ENCODE results near the gene PITPNM2. TPM values are rescaled to one million over a fixed set of nuclear protein-coding genes. Genes with fewer than 3 reads are reported as not detected.
A peak's percentile ranks its signal among the peaks of the same experiment; 100 is the strongest.

Gene PITPNM2
- polyA plus RNA-seq, 6 donors from 2014 or later: 0.10 to 2.6 (median 0.96) TPM

DNA sequence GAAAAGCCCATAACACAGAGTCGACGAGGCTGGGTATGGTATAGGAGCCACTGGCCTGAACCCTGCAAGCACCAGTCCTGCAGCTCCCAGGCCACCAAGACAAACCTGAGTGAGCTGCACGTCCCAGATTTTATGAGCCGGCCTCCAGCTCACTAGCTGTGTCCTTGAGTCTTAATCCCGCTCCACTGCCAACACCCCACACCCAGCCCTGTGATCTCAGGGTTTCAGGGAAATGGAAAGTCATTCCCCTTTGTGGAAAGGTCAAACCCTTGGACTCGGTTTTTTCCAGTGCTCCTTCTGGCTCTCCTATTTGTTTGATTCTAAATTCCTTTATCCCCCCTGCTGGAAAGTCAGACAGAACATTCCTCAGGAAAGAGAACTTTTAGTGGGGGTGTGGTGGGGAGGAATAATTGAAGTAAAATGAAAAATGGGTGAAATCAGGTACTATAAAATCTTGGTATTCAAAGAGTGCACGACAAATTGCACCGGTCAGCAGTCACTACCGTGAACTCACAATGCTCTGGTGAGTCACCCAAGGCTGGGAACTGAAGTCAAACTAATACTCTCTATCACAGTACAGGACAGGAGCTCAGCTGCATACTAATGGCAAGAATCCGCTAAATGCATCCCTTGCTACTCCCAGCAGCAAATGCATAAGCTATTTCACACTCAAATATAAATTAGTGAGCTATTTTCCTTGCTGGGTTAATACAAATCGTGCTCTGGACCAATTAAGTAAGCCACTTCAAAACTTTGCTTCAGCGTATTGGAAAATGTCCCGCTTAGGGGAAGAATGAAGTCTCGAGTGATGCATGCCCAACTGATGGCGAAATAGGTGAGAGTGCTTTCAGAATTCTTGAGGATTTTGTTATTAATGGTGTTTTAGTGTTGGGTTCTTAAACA is 9.0 kb downstream of the PITPNM2 start:
- Mint-ChIP-seq H3K9me3 (no peaks in the 10 kb centered on the region), H3K4me1 (peaks cover 36 to 66% (median 51%) of the 10 kb centered on the region in 3 donors), H3K27me3 (no peaks in the 10 kb centered on the region), H3K4me3 (peak overlapping the region in 2 of 8 donors; percentile 52 to 74), H3K27ac (peak overlapping the region in 5 of 6 donors; percentile 8 to 96 (median 37)), H3K36me3 (no peaks in the 10 kb centered on the region)
- ATAC-seq (ENCODE audit: low read depth in 2 of 2) (no peak), DNase-seq (no peak)

DNA sequence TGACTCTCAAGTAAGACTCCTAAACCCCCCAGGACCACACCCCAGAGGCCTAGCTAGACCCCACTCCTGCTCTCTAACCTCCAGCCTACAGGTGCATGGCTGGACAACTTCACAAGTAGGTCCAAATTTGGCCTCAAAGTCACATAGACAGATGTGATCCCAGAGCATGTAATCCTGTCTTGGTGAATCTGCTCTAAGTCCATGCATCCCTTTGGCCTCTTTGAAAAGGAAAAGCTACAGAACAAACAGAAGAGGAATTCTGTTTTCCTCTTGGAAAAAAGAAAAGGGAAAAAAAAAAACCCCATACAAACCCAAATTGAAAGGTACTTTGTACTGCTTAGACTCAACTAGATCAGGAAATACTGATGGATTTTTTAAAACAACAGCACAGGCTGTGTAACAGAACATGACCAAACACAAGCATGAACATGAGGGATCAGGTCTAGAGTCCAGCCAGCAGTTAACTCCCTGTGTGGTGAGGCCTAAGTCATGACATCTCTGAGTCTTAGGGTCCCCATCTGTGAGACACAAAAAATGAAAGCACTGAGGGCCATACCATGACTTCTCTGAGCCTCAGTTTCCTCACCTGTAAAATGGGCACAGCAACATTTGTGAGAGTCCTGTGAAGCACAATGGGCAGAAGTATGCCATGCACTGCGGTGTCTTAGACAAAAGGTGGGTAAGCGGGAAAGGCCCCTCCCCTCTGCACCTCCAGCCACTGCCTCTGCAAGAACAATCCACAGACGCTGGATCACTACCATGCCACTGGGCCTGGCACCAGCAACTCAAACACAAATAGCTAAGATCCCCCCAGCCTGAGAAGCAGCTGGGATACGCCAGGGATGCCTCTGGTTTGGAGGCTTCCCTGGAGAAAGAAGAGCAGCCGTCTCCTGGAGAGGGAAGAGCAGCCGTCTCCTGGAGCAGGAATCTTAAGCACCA is 9.9 kb downstream of the PITPNM2 start:
- DNase-seq: no peak
- no peak for ATAC-seq (ENCODE audit: low read depth in 2 of 2)
- Mint-ChIP-seq H3K27me3 (no peaks in the 10 kb centered on the region), H3K9me3 (no peaks in the 10 kb centered on the region), H3K27ac (peak overlapping the region; percentile 36 to 84 (median 68)), H3K4me1 (peaks cover 35 to 69% (median 51%) of the 10 kb centered on the region in 3 donors), H3K36me3 (no peaks in the 10 kb centered on the region), H3K4me3 (peak overlapping the region in 3 of 8 donors; percentile 12 to 59 (median 52))

DNA sequence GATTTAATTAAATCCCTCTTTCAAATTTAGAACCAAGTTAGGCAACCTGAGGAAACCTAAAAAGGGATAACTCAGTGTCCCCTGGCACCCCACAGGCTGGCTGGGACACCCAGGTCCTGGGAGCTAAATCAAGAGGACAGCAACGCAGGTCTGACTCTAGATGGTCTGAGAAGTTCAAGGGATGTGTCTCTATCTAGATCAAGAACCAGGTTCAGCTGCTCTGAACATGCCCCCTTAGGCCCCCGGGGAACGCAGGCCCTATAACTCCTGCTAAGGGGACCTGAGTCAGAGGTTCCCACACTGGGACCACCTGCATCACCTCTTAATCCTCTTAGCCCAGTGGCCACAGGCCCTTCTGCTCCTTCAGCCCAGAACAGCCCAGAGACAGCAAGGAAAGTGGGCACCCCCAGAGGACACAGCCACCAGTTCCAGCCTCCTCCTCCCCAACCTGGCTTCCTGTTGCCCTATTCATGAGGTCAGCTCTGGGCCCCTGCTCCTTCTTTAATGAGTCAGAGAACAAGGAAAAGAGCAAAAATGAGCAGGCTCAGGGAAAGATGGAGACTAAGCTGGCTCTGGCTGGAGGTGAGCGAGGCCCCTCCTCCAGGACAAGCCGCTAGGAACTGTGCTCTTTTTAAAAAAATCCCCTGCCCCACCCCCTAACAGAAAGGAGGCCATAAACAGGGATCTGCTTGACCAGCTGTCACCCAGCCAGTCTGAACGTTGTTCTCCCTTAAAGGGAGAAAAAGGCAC is 10.8 kb downstream of the PITPNM2 start:
- Mint-ChIP-seq H3K9me3 (no peaks in the 10 kb centered on the region), H3K4me3 (peak overlapping the region in 4 of 8 donors; percentile 21 to 55 (median 44)), H3K27ac (peak overlapping the region in 5 of 6 donors; percentile 41 to 84 (median 76)), H3K4me1 (peaks cover 34 to 68% (median 52%) of the 10 kb centered on the region in 3 donors), H3K27me3 (no peaks in the 10 kb centered on the region), H3K36me3 (no peaks in the 10 kb centered on the region)
- DNase-seq: no peak
- no peak for ATAC-seq (ENCODE audit: low read depth in 2 of 2)

DNA sequence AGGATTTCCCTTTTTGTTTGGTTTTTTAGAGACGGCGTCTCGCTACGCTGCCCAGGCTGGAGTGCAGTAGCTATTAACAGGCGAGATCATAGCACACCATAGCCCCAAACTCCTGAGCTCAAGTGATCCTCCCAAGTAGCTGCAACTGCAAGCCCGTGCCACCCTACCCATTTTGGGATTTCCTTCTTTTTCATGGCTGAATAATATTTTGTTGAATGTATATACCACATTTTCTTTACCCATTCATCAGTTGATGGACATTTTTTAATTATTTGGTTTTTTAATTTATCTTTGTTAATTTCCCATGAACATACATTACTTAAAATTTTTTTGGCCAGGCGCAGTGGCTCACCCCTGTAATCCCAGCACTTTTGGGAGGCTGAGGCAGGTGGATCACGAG is 15.2 kb downstream of the PITPNM2 start:
- Mint-ChIP-seq H3K36me3 (no peaks in the 10 kb centered on the region), H3K9me3 (no peaks in the 10 kb centered on the region), H3K4me3 (peak overlapping the region in 1 of 8 donors; percentile 54)

DNA sequence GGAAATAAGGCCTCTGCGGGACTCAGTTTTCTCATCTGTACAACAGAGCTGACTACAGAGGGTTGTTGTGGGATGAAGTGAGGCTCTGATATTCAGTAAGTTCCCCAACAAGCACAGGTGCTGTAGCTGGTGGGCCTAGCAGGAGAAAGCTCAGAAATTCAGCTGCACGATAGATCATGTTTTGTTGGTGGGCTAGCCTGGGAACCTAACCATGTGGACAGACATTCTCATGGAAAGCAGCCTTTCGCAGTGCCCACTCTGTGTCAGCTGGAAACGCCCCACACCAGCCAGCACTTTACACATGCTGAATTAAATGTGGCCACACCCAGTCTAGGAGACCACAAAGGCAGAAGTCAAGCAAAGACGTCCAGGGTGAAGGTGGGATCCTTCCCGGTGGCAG is 16.1 kb downstream of the PITPNM2 start:
- Mint-ChIP-seq H3K27ac (peak overlapping the region in 5 of 6 donors; percentile 0 to 85 (median 18)), H3K9me3 (no peaks in the 10 kb centered on the region), H3K4me3 (peak overlapping the region in 2 of 8 donors; percentile 15 to 57), H3K27me3 (no peaks in the 10 kb centered on the region), H3K4me1 (peaks cover 29 to 63% (median 48%) of the 10 kb centered on the region in 3 donors), H3K36me3 (no peaks in the 10 kb centered on the region)
- ATAC-seq (ENCODE audit: low read depth in 2 of 2): no peak
- no peak for DNase-seq

More for the DNA sequence above, 15.2 kb downstream of the PITPNM2 start:
- DNase-seq (no peak), ATAC-seq (ENCODE audit: low read depth in 2 of 2) (no peak)
- Mint-ChIP-seq H3K27ac (peak overlapping the region in 4 of 6 donors; percentile 0 to 78 (median 34)), H3K4me1 (peaks cover 34 to 63% (median 49%) of the 10 kb centered on the region in 3 donors), H3K27me3 (no peaks in the 10 kb centered on the region)

DNA sequence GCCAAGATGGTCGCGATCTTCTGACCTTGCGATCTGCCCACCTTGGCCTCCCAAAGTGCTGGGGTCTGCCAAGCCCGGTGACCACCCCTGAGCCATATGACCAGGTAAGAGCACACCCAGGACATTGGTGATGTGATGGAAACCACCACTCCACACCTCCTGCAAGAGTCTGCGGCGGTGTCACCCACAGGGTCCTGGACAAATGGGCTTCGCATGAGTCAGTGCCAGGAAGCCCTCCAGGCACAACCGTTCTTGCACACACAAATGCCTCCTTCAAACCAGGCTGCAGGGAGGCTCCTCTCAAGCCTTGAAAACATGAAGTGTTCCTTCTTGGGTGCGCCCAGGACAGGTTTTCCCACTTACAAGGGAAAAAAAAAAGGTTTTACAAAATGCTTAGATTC is 16.6 kb downstream of the PITPNM2 start:
- H3K27ac Mint-ChIP-seq: peak overlapping the region in 3 of 6 donors; percentile 32 to 85 (median 53)
- H3K4me1 Mint-ChIP-seq: peaks cover 27 to 62% (median 49%) of the 10 kb centered on the region in 3 donors
- no peak overlapping the region for H3K4me3 Mint-ChIP-seq

DNA sequence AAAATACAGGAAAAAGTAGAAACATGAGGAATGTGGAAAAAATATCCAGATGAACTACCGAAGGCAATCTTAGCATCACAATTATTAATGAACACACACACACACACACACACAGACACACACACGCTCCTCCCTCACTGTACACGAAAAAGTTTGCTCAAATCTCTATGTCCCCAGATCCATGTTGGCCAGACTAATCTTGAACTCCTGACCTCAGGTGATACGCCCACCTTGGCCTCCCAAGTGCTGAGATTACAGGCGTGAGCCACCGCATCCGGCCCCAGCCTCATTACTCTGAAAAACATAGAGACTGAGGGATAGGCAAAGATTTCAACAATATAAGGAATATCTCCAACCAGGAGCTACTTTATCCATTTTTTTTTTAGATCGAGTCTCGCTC is 17.2 kb downstream of the PITPNM2 start:
- Mint-ChIP-seq H3K4me1 (peaks cover 26 to 61% (median 49%) of the 10 kb centered on the region in 3 donors), H3K27ac (peak overlapping the region; percentile 22 to 92 (median 60)), H3K4me3 (no peak overlapping the region), H3K9me3 (no peaks in the 10 kb centered on the region), H3K36me3 (no peaks in the 10 kb centered on the region), H3K27me3 (no peaks in the 10 kb centered on the region)
- no peak for ATAC-seq (ENCODE audit: low read depth in 2 of 2)
- DNase-seq: no peak

More for the DNA sequence above, 16.6 kb downstream of the PITPNM2 start:
- no peak for ATAC-seq (ENCODE audit: low read depth in 2 of 2)
- DNase-seq: no peak
- no peaks in the 10 kb centered on the region for H3K36me3 Mint-ChIP-seq
- H3K27me3 Mint-ChIP-seq: no peaks in the 10 kb centered on the region
- no peaks in the 10 kb centered on the region for H3K9me3 Mint-ChIP-seq

DNA sequence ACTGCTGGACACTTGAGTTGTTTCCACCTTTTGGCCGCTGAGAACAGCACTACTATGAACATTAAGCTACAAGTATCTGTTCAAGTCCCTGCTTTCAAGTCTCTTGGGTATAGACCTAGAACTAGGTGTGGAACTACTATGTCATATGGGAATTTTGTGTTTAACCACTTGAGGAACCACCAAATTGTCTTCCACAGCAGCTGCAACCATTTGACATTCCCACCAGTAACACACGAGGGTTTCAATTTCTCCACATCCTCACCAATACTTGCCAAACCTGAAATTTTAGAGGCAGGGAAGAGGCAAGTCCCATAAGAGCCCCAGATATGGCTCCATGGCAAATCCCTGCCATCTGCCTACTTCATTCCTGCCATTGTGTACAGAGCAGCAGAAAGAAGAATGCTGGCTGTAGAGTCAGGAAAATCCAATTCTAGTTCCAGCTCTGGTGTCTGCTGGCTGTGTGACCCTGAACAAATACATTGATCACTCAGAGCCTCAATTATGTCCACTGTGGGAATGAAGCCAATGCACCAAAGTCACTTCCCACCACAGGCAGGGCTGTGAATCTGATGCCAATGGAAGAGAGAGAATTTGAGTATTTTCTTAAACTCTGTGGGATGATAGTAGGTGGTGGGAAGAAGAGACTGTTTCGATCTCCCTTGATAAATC is 17.8 kb downstream of the PITPNM2 start:
- Mint-ChIP-seq H3K27ac (peak overlapping the region in 4 of 6 donors; percentile 64 to 92 (median 76)), H3K4me1 (peaks cover 26 to 61% (median 49%) of the 10 kb centered on the region in 3 donors), H3K36me3 (no peaks in the 10 kb centered on the region), H3K4me3 (peak overlapping the region in 1 of 8 donors; percentile 68), H3K9me3 (no peaks in the 10 kb centered on the region), H3K27me3 (no peaks in the 10 kb centered on the region)
- DNase-seq (no peak), ATAC-seq (ENCODE audit: low read depth in 2 of 2) (no peak)

DNA sequence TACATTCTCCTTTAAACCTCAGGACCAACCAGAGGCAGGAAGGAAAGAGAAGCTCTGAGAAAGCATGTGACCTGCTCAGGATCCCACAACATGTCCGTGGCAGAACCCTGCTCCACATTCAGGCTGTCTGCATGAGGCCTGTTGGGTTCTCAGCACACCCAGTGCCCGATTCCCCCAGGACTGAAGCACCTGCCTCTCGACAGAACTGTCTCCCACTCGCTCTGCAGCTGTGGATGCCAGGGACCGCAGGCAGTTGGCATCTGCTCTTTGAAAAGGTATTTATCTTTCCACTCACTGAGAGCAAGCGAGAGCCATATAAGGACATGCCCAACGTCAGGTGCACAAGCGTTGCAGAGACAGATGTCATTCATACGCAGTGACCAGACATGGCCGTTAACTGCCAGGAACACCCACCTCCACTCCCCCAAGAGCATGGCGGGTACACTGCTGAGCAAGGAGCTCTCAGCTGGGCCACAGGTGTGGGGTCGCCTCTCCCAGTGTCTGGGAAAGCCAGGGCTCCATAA is 18.9 kb downstream of the PITPNM2 start:
- H3K4me1 Mint-ChIP-seq: peaks cover 26 to 65% (median 57%) of the 10 kb centered on the region in 3 donors
- ATAC-seq (ENCODE audit: low read depth in 2 of 2) (peak; percentile 88 to 90), DNase-seq (peak; percentile 71)
- no peaks in the 10 kb centered on the region for H3K36me3 Mint-ChIP-seq
- peak overlapping the region; percentile 81 to 96 (median 88) for H3K27ac Mint-ChIP-seq
- H3K27me3 Mint-ChIP-seq: no peaks in the 10 kb centered on the region
- peak overlapping the region; percentile 6 to 84 (median 72) for H3K4me3 Mint-ChIP-seq
- no peaks in the 10 kb centered on the region for H3K9me3 Mint-ChIP-seq

DNA sequence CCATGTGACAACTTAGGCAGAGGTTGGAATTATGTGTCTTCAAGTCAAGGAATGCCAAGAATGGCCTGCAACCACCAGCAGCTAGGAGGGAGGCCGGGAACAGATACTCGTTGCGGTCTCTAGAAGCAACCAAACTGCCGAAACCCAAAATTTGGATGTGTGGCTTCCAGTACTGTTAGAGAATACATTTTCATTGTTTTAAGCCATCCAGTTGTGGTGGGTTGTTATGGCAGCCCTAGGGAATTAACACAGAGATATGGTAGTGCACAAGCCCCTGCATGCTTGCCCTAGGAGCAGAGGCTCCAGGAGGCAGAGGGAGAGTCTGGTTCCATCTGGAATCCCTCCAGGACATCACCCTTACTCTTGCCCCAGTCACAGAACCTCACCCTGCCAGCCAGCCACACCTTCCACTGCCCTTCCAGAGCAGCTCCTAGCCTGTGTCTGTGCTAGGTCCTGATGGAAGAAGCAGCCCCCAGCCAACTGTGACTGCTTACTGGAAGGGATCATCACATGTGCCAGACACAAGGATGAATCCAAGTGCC is 19.5 kb downstream of the PITPNM2 start:
- H3K4me1 Mint-ChIP-seq: peaks cover 32 to 68% (median 61%) of the 10 kb centered on the region in 3 donors
- peak overlapping the region; percentile 81 to 96 (median 88) for H3K27ac Mint-ChIP-seq
- no peak for ATAC-seq (ENCODE audit: low read depth in 2 of 2)

DNA sequence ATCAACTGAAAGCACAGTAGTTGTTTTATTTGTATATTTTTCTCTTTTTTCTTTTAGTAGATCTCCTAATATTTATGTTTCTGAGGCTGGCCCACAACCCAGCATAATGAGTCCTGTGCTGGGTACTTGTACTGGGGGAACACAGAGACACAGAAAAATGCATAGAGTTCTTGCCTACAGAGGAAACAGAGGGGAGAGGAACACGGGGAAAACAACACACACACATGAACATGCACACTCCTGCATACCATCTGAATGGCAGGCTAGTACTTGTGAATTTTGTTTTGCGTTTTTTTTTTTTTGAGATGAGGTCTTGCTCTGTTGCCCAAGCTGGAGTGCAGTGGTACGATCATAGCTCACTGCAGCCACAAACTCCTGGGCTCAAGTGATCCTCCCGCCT is 21.3 kb downstream of the PITPNM2 start:
- ATAC-seq (ENCODE audit: low read depth in 2 of 2) (no peak), DNase-seq (no peak)
- Mint-ChIP-seq H3K4me1 (peaks cover 27 to 60% (median 51%) of the 10 kb centered on the region in 3 donors), H3K4me3 (peak overlapping the region in 2 of 8 donors; percentile 39 to 52), H3K27me3 (no peaks in the 10 kb centered on the region), H3K36me3 (no peaks in the 10 kb centered on the region), H3K27ac (peak overlapping the region in 4 of 6 donors; percentile 77 to 96 (median 85)), H3K9me3 (no peaks in the 10 kb centered on the region)

More for the DNA sequence above, 19.5 kb downstream of the PITPNM2 start:
- Mint-ChIP-seq H3K4me3 (peak overlapping the region; percentile 6 to 84 (median 72)), H3K27me3 (no peaks in the 10 kb centered on the region), H3K36me3 (no peaks in the 10 kb centered on the region), H3K9me3 (no peaks in the 10 kb centered on the region)
- DNase-seq: no peak

DNA sequence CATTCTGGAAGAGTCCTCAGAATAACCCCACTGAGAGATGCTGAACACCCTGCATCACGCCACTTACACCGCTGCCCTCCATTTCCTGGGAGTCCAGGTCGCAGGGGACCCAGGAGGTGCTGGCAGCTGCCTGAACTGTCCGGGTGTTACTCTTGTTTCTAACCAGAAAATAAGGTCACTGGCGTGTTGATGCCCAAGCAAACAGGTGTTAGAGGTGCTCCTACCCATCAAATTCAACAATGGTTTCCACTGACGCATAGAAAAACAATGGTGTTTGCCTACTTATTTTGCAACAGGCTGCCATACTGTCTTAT is 23.8 kb downstream of the PITPNM2 start:
- ATAC-seq (ENCODE audit: low read depth in 2 of 2) (no peak), DNase-seq (no peak)
- Mint-ChIP-seq H3K36me3 (no peaks in the 10 kb centered on the region), H3K9me3 (no peaks in the 10 kb centered on the region), H3K27ac (peak overlapping the region in 2 of 6 donors; percentile 42 to 59), H3K4me1 (peaks cover 28 to 48% (median 45%) of the 10 kb centered on the region in 3 donors), H3K4me3 (peak overlapping the region in 4 of 8 donors; percentile 15 to 77 (median 36)), H3K27me3 (no peaks in the 10 kb centered on the region)
